HTERT RPE-1 (cell line): ENCODE data around the gene FAM117B.
"Not testable (repeated sequence)": the region's sequence is repeated elsewhere in the genome, so short reads cannot be mapped to it uniquely, and the experiment has no call there.

Experiments
- in situ Hi-C: fragments of 300-500 bp; cut with MboI; formaldehyde crosslinking; loops from 4 replicates; pipeline ENCODE4 v1.14.3; 2020; ENCODE audit warnings: low sequenced_read_pairs

Gene FAM117B

GRCh38 chr2:202757339-202757738 is 122.6 kb downstream of the FAM117B start:
- in situ Hi-C loops = no loop called here

- in situ Hi-C loops = no loop called here
Measured at GRCh38 chr2:202758128-202758527, 123.4 kb downstream of the FAM117B start.

GRCh38 chr2:202758604-202759003 is 123.8 kb downstream of the FAM117B start:
- in situ Hi-C loops = no loop called here

GRCh38 chr2:202760848-202761247 is 126.1 kb downstream of the FAM117B start:
- in situ Hi-C loops = no loop called here

GRCh38 chr2:202762556-202762955 is 127.8 kb downstream of the FAM117B start:
- in situ Hi-C loops = no loop called here

GRCh38 chr2:202763916-202764315 is 129.1 kb downstream of the FAM117B start:
- in situ Hi-C loops = no loop called here

- in situ Hi-C loops = no loop called here
Measured at GRCh38 chr2:202764991-202765390, 130.2 kb downstream of the FAM117B start.

GRCh38 chr2:202765436-202765835 is 130.7 kb downstream of the FAM117B start:
- in situ Hi-C loops = no loop called here

GRCh38 chr2:202768273-202768672 is 133.5 kb downstream of the FAM117B start:
- in situ Hi-C loops = no loop called here

GRCh38 chr2:202769201-202769600 is 134.4 kb downstream of the FAM117B start:
- in situ Hi-C loops = no loop called here

- in situ Hi-C loops = no loop called here
Measured at GRCh38 chr2:202771336-202771735, 136.6 kb downstream of the FAM117B start.

GRCh38 chr2:202771741-202772460 is 137.1 kb downstream of the FAM117B start:
- in situ Hi-C loops = no loop called here

GRCh38 chr2:202773301-202773973 is 138.7 kb downstream of the FAM117B start:
- in situ Hi-C loops = no loop called here

GRCh38 chr2:202774104-202774503 is 139.3 kb downstream of the FAM117B start:
- in situ Hi-C loops = no loop called here

GRCh38 chr2:202778217-202778616 is 143.4 kb downstream of the FAM117B start:
- in situ Hi-C loops = no loop called here

- in situ Hi-C loops = no loop called here
Measured at GRCh38 chr2:202780514-202781021, 145.8 kb downstream of the FAM117B start.

- in situ Hi-C loops = no loop called here
Measured at GRCh38 chr2:202782940-202783558, 148.3 kb downstream of the FAM117B start.

GRCh38 chr2:202786842-202787241 is 152.1 kb downstream of the FAM117B start:
- in situ Hi-C loops = no loop called here

GRCh38 chr2:202790676-202791075 is 155.9 kb downstream of the FAM117B start:
- in situ Hi-C loops = no loop called here

GRCh38 chr2:202797944-202798343 is 163.2 kb downstream of the FAM117B start:
- in situ Hi-C loops = no loop called here

GRCh38 chr2:202805911-202806310 is 171.1 kb downstream of the FAM117B start:
- in situ Hi-C loops = not testable (repeated sequence)
